HG03060 (cell line): Measurements from ENCODE around the gene TCERG1L.

Source experiments
- ATAC-seq: cut with Tn5 transposase; IDR thresholded peaks from one replicate; pipeline ENCODE4 v1.9.1; 2021; ENCODE audit warnings: low read depth, moderate number of reproducible peaks; ENCODE audit not compliant: unreplicated experiment

Gene TCERG1L

GRCh38 chr10:131272897-131273451 lies 38.5 kb downstream of the TCERG1L start:
- no peak for ATAC-seq

GRCh38 chr10:131271966-131272365 lies 39.6 kb downstream of the TCERG1L start:
- no peak for ATAC-seq

- ATAC-seq, result no peak
Measured at GRCh38 chr10:131271195-131271880, 40.2 kb downstream of the TCERG1L start.

- no peak for ATAC-seq
Measured at GRCh38 chr10:131270461-131271190, 40.9 kb downstream of the TCERG1L start.

- ATAC-seq, result no peak
Measured at GRCh38 chr10:131269776-131270460, 41.6 kb downstream of the TCERG1L start.

GRCh38 chr10:131267814-131268095 lies 43.8 kb downstream of the TCERG1L start:
- no peak for ATAC-seq

GRCh38 chr10:131266936-131267813 lies 44.3 kb downstream of the TCERG1L start:
- ATAC-seq, result no peak

GRCh38 chr10:131264110-131264788 lies 47.3 kb downstream of the TCERG1L start:
- ATAC-seq, result no peak

GRCh38 chr10:131261890-131262475 lies 49.5 kb downstream of the TCERG1L start:
- no peak for ATAC-seq

- ATAC-seq, result no peak
Measured at GRCh38 chr10:131260452-131261211, 50.9 kb downstream of the TCERG1L start.

GRCh38 chr10:131260031-131260430 lies 51.5 kb downstream of the TCERG1L start:
- ATAC-seq, result no peak

GRCh38 chr10:131259535-131259934 lies 52.0 kb downstream of the TCERG1L start:
- ATAC-seq, result no peak

GRCh38 chr10:131258256-131258655 lies 53.3 kb downstream of the TCERG1L start:
- no peak for ATAC-seq

GRCh38 chr10:131257027-131257426 lies 54.5 kb downstream of the TCERG1L start:
- ATAC-seq, result no peak

GRCh38 chr10:131254859-131255252 lies 56.7 kb downstream of the TCERG1L start:
- no peak for ATAC-seq

GRCh38 chr10:131253931-131254858 lies 57.3 kb downstream of the TCERG1L start:
- ATAC-seq, result no peak

- no peak for ATAC-seq
Measured at GRCh38 chr10:131252567-131253276, 58.8 kb downstream of the TCERG1L start.
